ENCODE data around the gene ALOX5.

DNA sequence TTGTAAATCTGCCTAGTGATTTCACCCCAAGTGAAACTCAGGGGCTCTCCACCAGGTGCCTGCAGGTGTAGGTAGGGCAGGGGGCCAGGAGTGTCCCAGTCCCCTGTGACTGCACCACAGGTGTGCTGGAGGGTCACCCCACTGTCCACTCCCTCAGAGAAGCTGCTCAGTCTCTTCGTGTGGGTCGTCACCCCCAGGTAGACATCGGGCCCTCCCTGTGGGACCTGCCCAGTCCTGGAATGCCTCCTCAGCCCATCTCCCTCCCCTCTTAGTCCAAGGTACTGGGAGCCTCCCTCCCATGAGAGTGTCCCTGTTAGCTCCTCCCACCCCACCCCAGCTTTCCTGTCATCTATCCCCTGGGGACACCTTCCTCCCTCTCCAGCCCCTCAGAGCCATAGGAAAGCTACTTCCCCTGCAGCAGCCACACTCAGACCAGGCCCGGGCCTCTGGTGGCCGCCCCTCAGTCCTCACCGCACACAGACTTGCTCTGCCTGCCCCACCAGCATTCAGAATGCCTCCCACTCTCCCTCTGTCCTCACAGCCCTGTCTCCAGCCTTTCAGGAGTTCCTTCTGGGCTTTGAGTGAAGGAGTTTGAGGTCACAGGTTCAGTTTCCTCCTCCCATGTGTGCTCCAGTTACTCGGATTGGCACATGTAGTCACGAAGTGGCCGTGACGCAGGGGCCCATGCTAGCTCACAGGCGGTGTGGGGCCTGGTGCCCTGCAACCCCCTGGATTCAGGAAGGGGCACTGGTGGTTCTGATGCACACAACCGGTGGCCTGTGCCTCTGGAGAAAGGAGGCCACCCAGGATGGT, 5.1 kb downstream of the ALOX5 start:
- TF ChIP-seq, protein P1, sequence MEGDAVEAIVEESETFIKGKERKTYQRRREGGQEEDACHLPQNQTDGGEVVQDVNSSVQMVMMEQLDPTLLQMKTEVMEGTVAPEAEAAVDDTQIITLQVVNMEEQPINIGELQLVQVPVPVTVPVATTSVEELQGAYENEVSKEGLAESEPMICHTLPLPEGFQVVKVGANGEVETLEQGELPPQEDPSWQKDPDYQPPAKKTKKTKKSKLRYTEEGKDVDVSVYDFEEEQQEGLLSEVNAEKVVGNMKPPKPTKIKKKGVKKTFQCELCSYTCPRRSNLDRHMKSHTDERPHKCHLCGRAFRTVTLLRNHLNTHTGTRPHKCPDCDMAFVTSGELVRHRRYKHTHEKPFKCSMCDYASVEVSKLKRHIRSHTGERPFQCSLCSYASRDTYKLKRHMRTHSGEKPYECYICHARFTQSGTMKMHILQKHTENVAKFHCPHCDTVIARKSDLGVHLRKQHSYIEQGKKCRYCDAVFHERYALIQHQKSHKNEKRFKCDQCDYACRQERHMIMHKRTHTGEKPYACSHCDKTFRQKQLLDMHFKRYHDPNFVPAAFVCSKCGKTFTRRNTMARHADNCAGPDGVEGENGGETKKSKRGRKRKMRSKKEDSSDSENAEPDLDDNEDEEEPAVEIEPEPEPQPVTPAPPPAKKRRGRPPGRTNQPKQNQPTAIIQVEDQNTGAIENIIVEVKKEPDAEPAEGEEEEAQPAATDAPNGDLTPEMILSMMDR (IDR thresholded peaks at IDR 0.05): no peak
- TF ChIP-seq POLR2AphosphoS5 (IDR thresholded peaks at IDR 0.05; ENCODE audit: insufficient read depth in 1 of 2, low read depth in 1 of 2) (no peak), POLR2A (IDR thresholded peaks at IDR 0.05) (no peak)
